K562 (cell line): ENCODE data around the gene SULT2A1. TPM values are rescaled to one million over a fixed set of nuclear protein-coding genes. Genes with fewer than 3 reads are reported as not detected.
A peak's percentile ranks its signal among the peaks of the same experiment; 100 is the strongest.

Experiments
- ATAC-seq: fragments of 200-7000 bp; cut with Tn5 transposase; 3 replicates; pipeline ENCODE4 v1.9.1; 2020; ENCODE audit warnings: moderate library complexity
- Bru-seq: library from RNA; stranded (reverse); fragments of 400-500 nt; gene quantifications from one replicate; lab custom pipeline; 2021; lab: Mats Ljungman, UMichigan
- BruChase-seq, 2 experiments: library from RNA; stranded (reverse); fragments of 400-500 nt; gene quantifications; one replicate each; lab custom pipeline; 2021; lab: Mats Ljungman, UMichigan
- BruUV-seq: library from RNA; stranded (reverse); fragments of 400-500 nt; replicated peaks from 2 replicates; lab custom pipeline; 2021; lab: Mats Ljungman, UMichigan
- CTCF ChIA-PET: fragments of 300-600 bp; formaldehyde crosslinking; extraction: SDS; loops from one replicate; lab custom pipeline; 2021; ENCODE audit warnings: low intra/inter-chr PET ratio; lab: Yijun Ruan, JAX
- POLR2A ChIA-PET: fragments of 300-600, 350-650 bp; sonication (Branson Sonifier 250); formaldehyde crosslinking; extraction: SDS; loops from one replicate; lab custom pipeline; 2021; ENCODE audit warnings: antibody characterized with exemption, inconsistent platforms; lab: Yijun Ruan, JAX
- DNase-seq, 4 experiments: peaks; one replicate each; pipeline versions ENCODE4 v3.0.0 to v3.0.0-alpha.2; 2011 to 2018; ENCODE audit warnings: low spot score in 3 of 4, mixed read lengths in 3 of 4; ENCODE audit errors: extremely low read depth in 1 of 4
- FAIRE-seq: peaks from 2 replicates; lab custom pipeline; 2011; peaks lifted over from hg19 to GRCh38; lab: Jason Lieb, UNC
- H2AFZ ChIP-seq: 2 replicates; pipeline ENCODE4 v1.6.0; 2011; ENCODE audit warnings: low read depth, low read length, control low read depth, inconsistent platforms
- H3K27ac ChIP-seq: fragments of 200-600 bp; 3 replicates; pipeline ENCODE4 v1.8.0; 2011; ENCODE audit warnings: low read depth, mild to moderate bottlenecking, control low read depth, inconsistent platforms, low read length, moderate library complexity, mixed read lengths; ENCODE audit errors: extremely low read depth
- H3K27me3 ChIP-seq, 2 experiments: fragments of 300-600 bp in 1 of 2; 2 replicates in 1 of 2; 3 replicates in 1 of 2; pipeline versions ENCODE4 v1.6.0 to v1.8.0; 2011; ENCODE audit warnings: inconsistent platforms in 2 of 2, low read length in 2 of 2, mild to moderate bottlenecking in 1 of 2, mixed read lengths in 1 of 2, moderate library complexity in 1 of 2; ENCODE audit not compliant: control insufficient read depth in 2 of 2, insufficient read depth in 2 of 2
- H3K36me3 ChIP-seq: fragments of 300-600 bp; 3 replicates; pipeline ENCODE4 v1.8.0; 2011; ENCODE audit warnings: mild to moderate bottlenecking, low read length, inconsistent platforms; ENCODE audit not compliant: control insufficient read depth, insufficient read depth
- H3K4me1 ChIP-seq, 2 experiments: fragments of 200-600 bp in 1 of 2; replicated peaks in 1 of 2; 2 replicates in 1 of 2; 3 replicates in 1 of 2; pipeline versions ENCODE4 v1.5.1 to v1.8.0; 2011; ENCODE audit warnings: inconsistent platforms in 2 of 2, low read length in 2 of 2, mild to moderate bottlenecking in 1 of 2, mixed read lengths in 1 of 2, moderate library complexity in 1 of 2; ENCODE audit not compliant: control insufficient read depth in 2 of 2, insufficient read depth in 2 of 2
- H3K4me2 ChIP-seq: 2 replicates; pipeline ENCODE4 v1.6.1; 2011; ENCODE audit warnings: low read length, control low read depth, inconsistent platforms, mixed read lengths; ENCODE audit not compliant: insufficient read depth
- H3K4me3 ChIP-seq: fragments of 200-600 bp; sonication (generic), shearing (Covaris generic); 2 replicates; pipeline ENCODE4 v1.5.1; 2016; ENCODE audit warnings: control low read depth, inconsistent platforms
- H3K79me2 ChIP-seq: fragments of 200-600 bp; 3 replicates; pipeline ENCODE4 v1.8.0; 2011; ENCODE audit warnings: low read length, inconsistent platforms; ENCODE audit not compliant: control insufficient read depth, insufficient read depth
- H3K9ac ChIP-seq, 2 experiments: 2 replicates each; pipeline versions ENCODE4 v1.6.0 to v1.6.1; 2011; ENCODE audit warnings: low read depth in 2 of 2, low read length in 2 of 2, control low read depth in 1 of 2, inconsistent platforms in 1 of 2, mild to moderate bottlenecking in 1 of 2, mixed read lengths in 1 of 2; ENCODE audit not compliant: insufficient read depth in 1 of 2
- H3K9me1 ChIP-seq: one replicate; pipeline ENCODE4 v1.6.0; 2011; ENCODE audit warnings: inconsistent platforms, mild to moderate bottlenecking, low read length, moderate library complexity; ENCODE audit not compliant: control insufficient read depth, insufficient read depth
- H3K9me3 ChIP-seq: replicated peaks from 2 replicates; pipeline ENCODE4 v1.5.1; 2011; ENCODE audit warnings: low read depth, low read length, inconsistent platforms; ENCODE audit not compliant: control insufficient read depth, insufficient read depth
- H4K20me1 ChIP-seq: replicated peaks from 2 replicates; pipeline ENCODE4 v1.6.1; 2011; ENCODE audit warnings: low read length, inconsistent platforms, mixed read lengths; ENCODE audit not compliant: control insufficient read depth, insufficient read depth
- ATF1 ChIP-seq, 2 experiments: fragments of 450-650 bp in 1 of 2; IDR thresholded peaks; 2 replicates each; pipeline ENCODE4 v1.6.1; 2016; ENCODE audit warnings: missing compliant biosample characterization in 1 of 2, missing genetic modification characterization in 1 of 2
- BACH1 ChIP-seq: fragments of 200-800 bp; sonication (Bioruptor generic); IDR thresholded peaks from 2 replicates; pipeline ENCODE4 v1.6.1; 2016; ENCODE audit warnings: missing genetic modification characterization, missing compliant biosample characterization
- CEBPG ChIP-seq, 3 experiments: fragments of 200-800 bp in 1 of 3; sonication (Bioruptor generic) in 1 of 3; sonication (generic) in 1 of 3; formaldehyde crosslinking in 1 of 3; IDR thresholded peaks in 2 of 3; conservative IDR thresholded peaks in 1 of 3; 2 replicates each; pipeline versions ENCODE4 v1.6.1 to v1.8.0; 2016 to 2022; ENCODE audit warnings: missing compliant biosample characterization in 2 of 3, missing genetic modification characterization in 2 of 3, mild to moderate bottlenecking in 1 of 3, missing genetic modification reagents in 1 of 3
- L3MBTL2 ChIP-seq: fragments of 450-650 bp; IDR thresholded peaks from 2 replicates; pipeline ENCODE4 v1.6.1; 2016; ENCODE audit warnings: mild to moderate bottlenecking, moderate library complexity
- NELFE ChIP-seq: IDR thresholded peaks from 2 replicates; pipeline ENCODE4 v1.6.1; 2011; ENCODE audit warnings: mild to moderate bottlenecking; ENCODE audit not compliant: insufficient read depth, insufficient read length
- NR2C2 ChIP-seq, 2 experiments: fragments of 200-800 bp in 1 of 2; sonication (Bioruptor generic) in 1 of 2; sonication (generic) in 1 of 2; formaldehyde crosslinking in 1 of 2; IDR thresholded peaks; 2 replicates each; pipeline versions ENCODE4 v1.6.1 to v1.8.0; 2016 to 2022; ENCODE audit warnings: mild to moderate bottlenecking in 1 of 2, missing compliant biosample characterization in 1 of 2, missing genetic modification characterization in 1 of 2, missing genetic modification reagents in 1 of 2
- NR4A1 ChIP-seq, 2 experiments: fragments of 250-450 bp in 1 of 2; fragments of 450-650 bp in 1 of 2; sonication (Bioruptor Pico) in 1 of 2; IDR thresholded peaks; 2 replicates each; pipeline versions ENCODE4 v1.4.0 to v1.6.1; 2016 to 2020; ENCODE audit warnings: mild to moderate bottlenecking in 2 of 2, missing compliant biosample characterization in 1 of 2, missing genetic modification characterization in 1 of 2, moderate library complexity in 1 of 2
- ZNF551 ChIP-seq: fragments of 250-450 bp; sonication (Bioruptor Pico); IDR thresholded peaks from 2 replicates; pipeline ENCODE4 v1.5.0; 2021; ENCODE audit warnings: mild to moderate bottlenecking, moderate library complexity
- ZNF785 ChIP-seq: fragments of 250-450 bp; sonication (Bioruptor Pico); IDR thresholded peaks from 2 replicates; pipeline ENCODE4 v1.4.0; 2020; ENCODE audit warnings: mild to moderate bottlenecking
- WGBS: fragments of 100-300 bp; shearing (Covaris generic); methylation state at CpG from one replicate; pipeline ENCODE4 v1.1.6; 2016; ENCODE audit warnings: low coverage, mixed read lengths; ENCODE audit not compliant: insufficient coverage; ENCODE audit errors: missing lambda C conversion rate; 5-methylcytosine and 5-hydroxymethylcytosine counted together
- in situ Hi-C: fragments of 300-500 bp; cut with MboI; formaldehyde crosslinking; loops from 4 replicates; pipeline ENCODE4 v1.15.0; 2018; ENCODE audit warnings: inconsistent platforms, mixed read lengths
- intact Hi-C: fragments of 100-400 bp; cut with micrococcal nuclease; formaldehyde crosslinking; loops from 2 replicates; pipeline ENCODE4 v1.14.2; 2022
- long read RNA-seq, 3 experiments: library from polyadenylated mRNA in 2 of 3; library from RNA in 1 of 3; unstranded in 2 of 3; stranded (forward) in 1 of 3; transcript quantifications; one replicate each; pipeline ENCODE4 v2.0.0, GENCODE V29; 2019 to 2022
- polyA minus RNA-seq, 3 experiments: library from RNA; depleted of rRNA, polyadenylated mRNA; stranded (reverse); fragments of >200 nt; gene quantifications; 2 replicates each; pipeline ENCODE4 v1.2.3, GENCODE V29; 2011
- polyA plus RNA-seq, 8 experiments: library from polyadenylated mRNA; depleted of rRNA in 4 of 8; stranded (reverse) in 5 of 8; unstranded in 3 of 8; fragments of >200 nt; fragmentation: Nextera tagmentation in 2 of 8; fragmentation: Illumina TruSeq in 1 of 8; extraction: Ambion mirVana in 2 of 8; extraction: Trizol in 1 of 8; gene quantifications; 2 replicates each; pipeline versions ENCODE4 v1.2.1 to v1.2.3, GENCODE V29; 2011 to 2014; ENCODE audit warnings: inconsistent platforms in 1 of 8, missing spikeins in 1 of 8
- total RNA-seq, 7 experiments: library from RNA; depleted of rRNA in 6 of 7; stranded (reverse); fragments of >200 nt in 6 of 7; fragmentation: Illumina TruSeq in 2 of 7; extraction: Trizol in 2 of 7; gene quantifications; 2 replicates each; pipeline versions ENCODE4 v1.2.1 to v1.2.3, GENCODE V29; 2011 to 2021; ENCODE audit warnings: low replicate concordance in 1 of 7

Gene SULT2A1
- total RNA-seq (2011; cell fraction: chromatin; rRNA removed; ENCODE audit: low replicate concordance), result not detected in 2 replicates
- not detected in 2 replicates for total RNA-seq (2011; cell fraction: nucleolus; rRNA removed)
- total RNA-seq (2011; cell fraction: nucleoplasm; rRNA removed), result not detected in 2 replicates
- total RNA-seq (2014; rRNA removed) (not detected in 2 replicates), total RNA-seq (2014; rRNA removed; fragmentation: Illumina TruSeq; extraction: Trizol) (not detected in 2 replicates), total RNA-seq (2015; rRNA removed; fragmentation: Illumina TruSeq; extraction: Trizol) (0.11 and 0.25 TPM in 2 replicates), total RNA-seq (2021) (0.16 and 0.18 TPM in 2 replicates), polyA plus RNA-seq (2011; rRNA removed) (0.03 and 0.04 TPM in 2 replicates), polyA plus RNA-seq (2014; fragmentation: Illumina TruSeq; extraction: Trizol) (0.07 TPM in 1 of 2 replicates, not detected in the other), polyA plus RNA-seq (2014; fragmentation: Nextera tagmentation; extraction: Ambion mirVana) (under 1 TPM in 1 of 2 experiments, not detected in 1; 0.07 TPM), polyA plus RNA-seq (2014; rRNA removed) (not detected in 2 replicates), polyA minus RNA-seq (2011; rRNA and poly(A)+ RNA removed) (not detected in 2 replicates), Bru-seq, nascent RNA (percentile 12 among the genes with signal in this experiment), BruChase-seq, experiment 1, labeled RNA remaining after a 2-hour chase (percentile 6 among the genes with signal in this experiment), BruChase-seq, experiment 2, labeled RNA remaining after a 6-hour chase (percentile 6 among the genes with signal in this experiment)
- 0.10 TPM in 1 of 2 replicates, not detected in the other for polyA plus RNA-seq (2011; cell fraction: cytosol; rRNA removed)
- polyA plus RNA-seq (2011; cell fraction: nucleus; rRNA removed), result not detected in 2 replicates
- 0.13 and 0.29 TPM in 2 replicates for polyA plus RNA-seq (2012)
- polyA minus RNA-seq (2011; cell fraction: cytosol; rRNA and poly(A)+ RNA removed), result not detected in 2 replicates
- not detected in 2 replicates for polyA minus RNA-seq (2011; cell fraction: nucleus; rRNA and poly(A)+ RNA removed)
- long read RNA-seq, experiment 1, result 0 reads
- long read RNA-seq, experiment 2, result 0 reads
- long read RNA-seq, experiment 3, result 0 reads

DNA sequence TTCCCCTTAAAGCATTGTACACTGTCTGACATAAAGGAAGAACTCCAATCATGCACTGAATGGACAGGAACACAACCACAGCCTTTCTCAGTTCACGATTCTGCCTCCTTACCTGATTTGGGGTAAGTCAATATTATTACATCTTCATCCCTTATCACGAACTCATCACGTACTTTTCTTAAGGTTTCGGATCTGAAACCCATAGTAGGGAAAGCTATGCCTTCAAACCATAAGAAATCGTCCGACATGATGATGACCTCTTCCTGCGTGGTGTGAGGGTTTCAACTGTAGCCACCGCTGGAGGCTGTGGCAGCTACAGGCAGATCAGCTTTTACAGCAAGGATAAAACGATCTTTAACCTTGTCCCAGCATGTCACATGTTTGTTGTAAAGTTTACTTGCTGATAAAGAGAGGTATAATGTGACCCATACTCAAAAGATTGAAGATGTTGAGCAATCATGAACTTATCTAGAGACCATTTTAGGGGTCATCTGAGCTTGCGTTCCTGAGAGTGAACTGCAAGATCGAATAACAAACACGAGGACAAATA, at the start of gene SULT2A1:
Gene SULT2A1, minus strand, starts transcription at position 306 of the 550 bp plus-strand sequence. Its CDS starts 58 bp downstream, at position 248.
- ChIA-PET CTCF (no interaction called here), POLR2A (interaction anchor here (0.7 to 1.2 kb wide), 3 partner anchors 8 to 16 kb away, joined by 3 to 4 read pairs (median 3); no protein-coding TSS in a partner anchor)
- H3K9ac ChIP-seq, result no peak within 1 kb of the TSS
- no peaks in the 10 kb centered on the region for H3K27me3 ChIP-seq
- H3K4me2 ChIP-seq, result peak within 1 kb of the TSS; percentile 42
- DNase-seq (no peak), FAIRE-seq (peak; percentile 23), ATAC-seq (peak; percentile 61; the same call in 2 of the 3 replicates)
- H3K4me3 ChIP-seq, result no peak within 1 kb of the TSS
- no peaks in the 10 kb centered on the region for H3K36me3 ChIP-seq
- WGBS, result 5% methylated on average over 12 of the region's 12 CpGs
- H3K79me2 ChIP-seq, result no peaks in the 10 kb centered on the region
- H3K27ac ChIP-seq, result no peak within 1 kb of the TSS
- in situ Hi-C loops (no loop called here), intact Hi-C loops (no loop called here)
- no TSS peak for BruUV-seq
- H3K4me1 ChIP-seq, result peaks cover 2 to 17% of the 10 kb centered on the region in 2 experiments
- no peaks in the 10 kb centered on the region for H4K20me1 ChIP-seq
- peak within 1 kb of the TSS; percentile 79 for H2AFZ ChIP-seq
- no peaks in the 10 kb centered on the region for H3K9me1 ChIP-seq
- H3K9me3 ChIP-seq, result no peaks in the 10 kb centered on the region
- TF ChIP-seq BACH1 (tag), result no peak
- no peak for TF ChIP-seq NELFE
- TF ChIP-seq ZNF551 (CRISPR knock-in tag), result no peak
- TF ChIP-seq CEBPG (CRISPR knock-in tag; IDR thresholded peaks at IDR 0.05), result no peak
- peak; percentile 75 to 86 for TF ChIP-seq CEBPG (tag; conservative IDR thresholded peaks at IDR 0.05 in 1 of 2, IDR thresholded peaks at IDR 0.05 in 1 of 2)
- no peak for TF ChIP-seq NR2C2 (CRISPR knock-in tag; IDR thresholded peaks at IDR 0.05)
- TF ChIP-seq NR2C2 (tag; IDR thresholded peaks at IDR 0.05), result peak; percentile 44
- no peak for TF ChIP-seq ATF1 (CRISPR knock-in tag; IDR thresholded peaks at IDR 0.05)
- no peak for TF ChIP-seq ATF1 (tag; IDR thresholded peaks at IDR 0.05)
- peak; percentile 46; the same call in 1 of the 2 replicates for TF ChIP-seq L3MBTL2
- TF ChIP-seq NR4A1 (CRISPR knock-in tag; IDR thresholded peaks at IDR 0.05), result no peak
- TF ChIP-seq NR4A1 (tag; IDR thresholded peaks at IDR 0.05), result peak; percentile 52; the same call in 1 of the 2 replicates
- TF ChIP-seq ZNF785 (CRISPR knock-in tag), result no peak
